ENCODE results near the gene UTP25.

DNA sequence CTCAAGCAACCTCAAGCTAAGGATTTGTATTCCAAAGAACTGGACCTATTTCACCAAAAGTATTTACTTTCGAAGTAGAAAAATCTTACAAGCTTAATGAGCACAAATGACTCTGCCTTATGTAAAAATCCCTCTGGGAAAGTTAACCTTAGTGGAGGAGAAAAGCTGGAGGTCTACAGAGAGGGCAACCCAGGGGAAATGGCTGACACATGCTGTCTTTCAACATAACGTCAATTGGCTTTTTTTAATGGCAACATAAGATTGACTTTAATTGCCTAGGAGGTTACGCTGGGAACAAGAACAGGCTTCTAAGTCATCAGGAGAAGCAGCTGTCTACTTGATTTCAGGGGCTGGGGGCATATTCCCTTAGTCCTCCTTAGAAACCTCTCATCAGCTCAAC is 52.3 kb downstream of the UTP25 start:
- TF ChIP-seq, protein P1, sequence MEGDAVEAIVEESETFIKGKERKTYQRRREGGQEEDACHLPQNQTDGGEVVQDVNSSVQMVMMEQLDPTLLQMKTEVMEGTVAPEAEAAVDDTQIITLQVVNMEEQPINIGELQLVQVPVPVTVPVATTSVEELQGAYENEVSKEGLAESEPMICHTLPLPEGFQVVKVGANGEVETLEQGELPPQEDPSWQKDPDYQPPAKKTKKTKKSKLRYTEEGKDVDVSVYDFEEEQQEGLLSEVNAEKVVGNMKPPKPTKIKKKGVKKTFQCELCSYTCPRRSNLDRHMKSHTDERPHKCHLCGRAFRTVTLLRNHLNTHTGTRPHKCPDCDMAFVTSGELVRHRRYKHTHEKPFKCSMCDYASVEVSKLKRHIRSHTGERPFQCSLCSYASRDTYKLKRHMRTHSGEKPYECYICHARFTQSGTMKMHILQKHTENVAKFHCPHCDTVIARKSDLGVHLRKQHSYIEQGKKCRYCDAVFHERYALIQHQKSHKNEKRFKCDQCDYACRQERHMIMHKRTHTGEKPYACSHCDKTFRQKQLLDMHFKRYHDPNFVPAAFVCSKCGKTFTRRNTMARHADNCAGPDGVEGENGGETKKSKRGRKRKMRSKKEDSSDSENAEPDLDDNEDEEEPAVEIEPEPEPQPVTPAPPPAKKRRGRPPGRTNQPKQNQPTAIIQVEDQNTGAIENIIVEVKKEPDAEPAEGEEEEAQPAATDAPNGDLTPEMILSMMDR (IDR thresholded peaks at IDR 0.05) = no peak
- no peak for TF ChIP-seq POLR2A (IDR thresholded peaks at IDR 0.05)

All from testis (tissue), 2 donors.